Stimulated activated CD4-positive, alpha-beta T cell treated with anti-CD3 and anti-CD28 coated beads, Interleukin-15, amount 100 ng/mL, for 24 hours (primary cell): ENCODE results near the gene HS3ST1.

Experiments used
- DNase-seq: peaks from one replicate; pipeline ENCODE4 v3.0.0-alpha.2; 2020

Gene HS3ST1

GRCh38 chr4:11430536-11430935 lies 1.8 kb upstream of the HS3ST1 start:
- DNase-seq, result no peak

GRCh38 chr4:11429699-11430045 lies 978 bp upstream of the HS3ST1 start:
- no peak for DNase-seq

- peak; percentile 71 for DNase-seq
Observed at GRCh38 chr4:11428899-11429698, 405 bp upstream of the HS3ST1 start.

GRCh38 chr4:11427121-11427996 lies 1.3 kb downstream of the HS3ST1 start:
- DNase-seq, result no peak

GRCh38 chr4:11426731-11427120 lies 2.0 kb downstream of the HS3ST1 start:
- no peak for DNase-seq

GRCh38 chr4:11426003-11426402 lies 2.7 kb downstream of the HS3ST1 start:
- DNase-seq, result no peak

- DNase-seq, result no peak
Observed at GRCh38 chr4:11424856-11425255, 3.8 kb downstream of the HS3ST1 start.

- DNase-seq, result peak; percentile 25
Observed at GRCh38 chr4:11424000-11424399, 4.7 kb downstream of the HS3ST1 start.

- no peak for DNase-seq
Observed at GRCh38 chr4:11423465-11423864, 5.2 kb downstream of the HS3ST1 start.

- DNase-seq, result no peak
Observed at GRCh38 chr4:11421116-11421515, 7.6 kb downstream of the HS3ST1 start.

- no peak for DNase-seq
Observed at GRCh38 chr4:11420327-11420726, 8.4 kb downstream of the HS3ST1 start.

GRCh38 chr4:11418610-11419009 lies 10.1 kb downstream of the HS3ST1 start:
- DNase-seq, result peak; percentile 29

- no peak for DNase-seq
Observed at GRCh38 chr4:11416767-11417113, 12.0 kb downstream of the HS3ST1 start.

- DNase-seq, result no peak
Observed at GRCh38 chr4:11416071-11416766, 12.5 kb downstream of the HS3ST1 start.

GRCh38 chr4:11415409-11416070 lies 13.2 kb downstream of the HS3ST1 start:
- DNase-seq, result no peak

- no peak for DNase-seq
Observed at GRCh38 chr4:11412211-11412610, 16.5 kb downstream of the HS3ST1 start.

- no peak for DNase-seq
Observed at GRCh38 chr4:11409632-11410031, 19.1 kb downstream of the HS3ST1 start.

- DNase-seq, result no peak
Observed at GRCh38 chr4:11408233-11408967, 20.3 kb downstream of the HS3ST1 start.

- DNase-seq, result no peak
Observed at GRCh38 chr4:11407551-11407950, 21.1 kb downstream of the HS3ST1 start.

GRCh38 chr4:11404431-11404830 lies 24.3 kb downstream of the HS3ST1 start:
- DNase-seq, result no peak

- no peak for DNase-seq
Observed at GRCh38 chr4:11402192-11402591, 26.5 kb downstream of the HS3ST1 start.

GRCh38 chr4:11399461-11399971 lies 29.2 kb downstream of the HS3ST1 start:
- no peak for DNase-seq
